H1 (cell line): Measurements from ENCODE around the gene NCF4.

Source experiments
- CBX8 ChIP-seq: fragments of 300-800, 300-1000 bp; sonication (generic); IDR thresholded peaks from 2 replicates; pipeline ENCODE4 v1.7.1; 2016; ENCODE audit warnings: low read depth, low read length, borderline replicate concordance
- CREB1 ChIP-seq: IDR thresholded peaks from 2 replicates; pipeline ENCODE4 v1.6.1; 2012; ENCODE audit warnings: inconsistent platforms
- EGR1 ChIP-seq: IDR thresholded peaks from 2 replicates; pipeline ENCODE4 v1.6.1; 2011; ENCODE audit warnings: low read depth, low read length, borderline replicate concordance
- POLR2AphosphoS5 ChIP-seq: IDR thresholded peaks from 2 replicates; pipeline ENCODE4 v1.6.1; 2011; ENCODE audit warnings: low read depth, low read length
- SIN3A ChIP-seq, 2 experiments: IDR thresholded peaks in 1 of 2; conservative IDR thresholded peaks in 1 of 2; 2 replicates each; pipeline ENCODE4 v1.6.1; 2011 to 2012; ENCODE audit warnings: low read length in 2 of 2, improper control_type of control experiment in 1 of 2, low read depth in 1 of 2, mild to moderate bottlenecking in 1 of 2
- TAF7 ChIP-seq: optimal IDR thresholded peaks from 2 replicates; pipeline ENCODE3; 2011; ENCODE audit warnings: low read depth, mild to moderate bottlenecking, inconsistent platforms, low read length, moderate library complexity, borderline replicate concordance
- TCF12 ChIP-seq: IDR thresholded peaks from 2 replicates; pipeline ENCODE4 v1.6.1; 2011; ENCODE audit warnings: low read depth, mild to moderate bottlenecking, low read length
- YY1 ChIP-seq: IDR thresholded peaks from 2 replicates; pipeline ENCODE4 v1.6.1; 2011; ENCODE audit warnings: low read depth, mild to moderate bottlenecking, low read length
- TF ChIP-seq, protein P1 (sequence below): IDR thresholded peaks from 2 replicates; pipeline ENCODE4 v1.6.1; 2012; ENCODE audit warnings: low read length, inconsistent platforms
- TF ChIP-seq, protein P2 (sequence below), 3 experiments: IDR thresholded peaks; 1 replicate in 2 of 3; 2 replicates in 1 of 3; pipeline versions ENCODE4 v1.5.1 to v1.6.1; 2011; ENCODE audit warnings: low read length in 3 of 3, mild to moderate bottlenecking in 3 of 3, inconsistent platforms in 2 of 3, low read depth in 1 of 3, moderate library complexity in 1 of 3; ENCODE audit not compliant: insufficient read depth in 1 of 3; ENCODE audit errors: control extremely low read depth in 1 of 3

DNA sequence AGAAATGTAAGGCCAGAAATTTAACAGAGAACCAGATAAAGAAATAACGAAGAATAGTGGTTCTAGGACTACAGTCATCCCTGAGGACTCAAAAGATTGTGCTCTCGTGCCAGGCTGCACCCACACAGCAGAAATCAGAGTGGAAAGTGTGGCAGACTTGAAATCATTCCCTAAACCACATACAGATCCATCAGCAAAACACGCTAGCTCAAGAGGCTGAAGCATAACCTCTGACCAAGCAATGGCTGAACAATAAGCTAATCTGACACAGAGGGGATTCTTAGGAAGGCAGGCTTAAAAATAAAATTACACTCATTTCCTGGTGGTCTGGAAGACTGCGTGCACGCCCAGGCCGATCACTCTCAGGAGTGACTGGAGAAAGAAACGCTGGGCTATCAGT lies 19.0 kb downstream of the NCF4 start:
- TF ChIP-seq TCF12 (no peak), SIN3A (conservative IDR thresholded peaks at IDR 0.05 in 1 of 2, IDR thresholded peaks at IDR 0.05 in 1 of 2; ENCODE audit: low read depth in 1 of 2, low read length in 2 of 2) (no peak), YY1 (no peak), POLR2AphosphoS5 (no peak), CBX8 (no peak), TAF7 (no peak), CREB1 (no peak), EGR1 (no peak)
- TF ChIP-seq, protein P1, sequence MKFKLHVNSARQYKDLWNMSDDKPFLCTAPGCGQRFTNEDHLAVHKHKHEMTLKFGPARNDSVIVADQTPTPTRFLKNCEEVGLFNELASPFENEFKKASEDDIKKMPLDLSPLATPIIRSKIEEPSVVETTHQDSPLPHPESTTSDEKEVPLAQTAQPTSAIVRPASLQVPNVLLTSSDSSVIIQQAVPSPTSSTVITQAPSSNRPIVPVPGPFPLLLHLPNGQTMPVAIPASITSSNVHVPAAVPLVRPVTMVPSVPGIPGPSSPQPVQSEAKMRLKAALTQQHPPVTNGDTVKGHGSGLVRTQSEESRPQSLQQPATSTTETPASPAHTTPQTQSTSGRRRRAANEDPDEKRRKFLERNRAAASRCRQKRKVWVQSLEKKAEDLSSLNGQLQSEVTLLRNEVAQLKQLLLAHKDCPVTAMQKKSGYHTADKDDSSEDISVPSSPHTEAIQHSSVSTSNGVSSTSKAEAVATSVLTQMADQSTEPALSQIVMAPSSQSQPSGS, result no peak
- TF ChIP-seq, protein P2, sequence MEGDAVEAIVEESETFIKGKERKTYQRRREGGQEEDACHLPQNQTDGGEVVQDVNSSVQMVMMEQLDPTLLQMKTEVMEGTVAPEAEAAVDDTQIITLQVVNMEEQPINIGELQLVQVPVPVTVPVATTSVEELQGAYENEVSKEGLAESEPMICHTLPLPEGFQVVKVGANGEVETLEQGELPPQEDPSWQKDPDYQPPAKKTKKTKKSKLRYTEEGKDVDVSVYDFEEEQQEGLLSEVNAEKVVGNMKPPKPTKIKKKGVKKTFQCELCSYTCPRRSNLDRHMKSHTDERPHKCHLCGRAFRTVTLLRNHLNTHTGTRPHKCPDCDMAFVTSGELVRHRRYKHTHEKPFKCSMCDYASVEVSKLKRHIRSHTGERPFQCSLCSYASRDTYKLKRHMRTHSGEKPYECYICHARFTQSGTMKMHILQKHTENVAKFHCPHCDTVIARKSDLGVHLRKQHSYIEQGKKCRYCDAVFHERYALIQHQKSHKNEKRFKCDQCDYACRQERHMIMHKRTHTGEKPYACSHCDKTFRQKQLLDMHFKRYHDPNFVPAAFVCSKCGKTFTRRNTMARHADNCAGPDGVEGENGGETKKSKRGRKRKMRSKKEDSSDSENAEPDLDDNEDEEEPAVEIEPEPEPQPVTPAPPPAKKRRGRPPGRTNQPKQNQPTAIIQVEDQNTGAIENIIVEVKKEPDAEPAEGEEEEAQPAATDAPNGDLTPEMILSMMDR (IDR thresholded peaks at IDR 0.05; ENCODE audit: control extremely low read depth in 1 of 3, insufficient read depth in 1 of 3, low read depth in 1 of 3, low read length in 3 of 3), result no peak
